T-helper 1 cell treated with Interleukin-12 subunit alpha and Interleukin-12 subunit beta and Interleukin-4 antibody, amounts not matched to agents 30 μg/mL and 1 μg/mL, for 36 hours (primary cell): ENCODE measurements around the gene C1QTNF6.
A peak's percentile ranks its signal among the peaks of the same experiment; 100 is the strongest.

Experiments
- H3K27ac Mint-ChIP-seq: one replicate; pipeline ENCODE4 v1.8.0; 2021; ENCODE audit warnings: mild to moderate bottlenecking, mixed read lengths
- H3K27me3 Mint-ChIP-seq: one replicate; pipeline ENCODE4 v1.8.0; 2021; ENCODE audit warnings: low read depth, mixed read lengths
- H3K36me3 Mint-ChIP-seq: one replicate; pipeline ENCODE4 v1.8.0; 2021; ENCODE audit warnings: low read depth, mixed read lengths
- H3K4me1 Mint-ChIP-seq: one replicate; pipeline ENCODE4 v1.8.0; 2021; ENCODE audit warnings: low read depth, mixed read lengths
- H3K4me3 Mint-ChIP-seq: one replicate; pipeline ENCODE4 v1.8.0; 2021; ENCODE audit warnings: mild to moderate bottlenecking, moderate library complexity, mixed read lengths
- H3K9me3 Mint-ChIP-seq: one replicate; pipeline ENCODE4 v1.8.0; 2021; ENCODE audit warnings: mixed read lengths

Gene C1QTNF6

GRCh38 chr22:37163096-37163489 lies 25.0 kb downstream of the C1QTNF6 start:
- H3K4me3 Mint-ChIP-seq = peak overlapping the region; percentile 65
- peaks cover 75% of the 10 kb centered on the region for H3K4me1 Mint-ChIP-seq
- no peaks in the 10 kb centered on the region for H3K9me3 Mint-ChIP-seq
- peak overlapping the region; percentile 96 for H3K27ac Mint-ChIP-seq
- no peaks in the 10 kb centered on the region for H3K27me3 Mint-ChIP-seq
- H3K36me3 Mint-ChIP-seq = no peaks in the 10 kb centered on the region

- Mint-ChIP-seq H3K4me3 (peak overlapping the region; percentile 65), H3K4me1 (peaks cover 75% of the 10 kb centered on the region), H3K9me3 (no peaks in the 10 kb centered on the region), H3K36me3 (no peaks in the 10 kb centered on the region), H3K27ac (peak overlapping the region; percentile 96), H3K27me3 (no peaks in the 10 kb centered on the region)
Observed at GRCh38 chr22:37162221-37163095, 25.6 kb downstream of the C1QTNF6 start.

- Mint-ChIP-seq H3K9me3 (no peaks in the 10 kb centered on the region), H3K27ac (peak overlapping the region; percentile 96), H3K4me3 (peak overlapping the region; percentile 7), H3K27me3 (no peaks in the 10 kb centered on the region), H3K36me3 (no peaks in the 10 kb centered on the region), H3K4me1 (peaks cover 68% of the 10 kb centered on the region)
Observed at GRCh38 chr22:37161443-37161842, 26.6 kb downstream of the C1QTNF6 start.

- Mint-ChIP-seq H3K9me3 (peaks cover 9% of the 10 kb centered on the region), H3K4me3 (no peak overlapping the region), H3K27ac (peak overlapping the region; percentile 59), H3K27me3 (peaks cover 4% of the 10 kb centered on the region), H3K36me3 (peaks cover 3% of the 10 kb centered on the region), H3K4me1 (peaks cover 69% of the 10 kb centered on the region)
Observed at GRCh38 chr22:37160027-37160426, 28.0 kb downstream of the C1QTNF6 start.

- Mint-ChIP-seq H3K4me1 (peaks cover 61% of the 10 kb centered on the region), H3K36me3 (peaks cover 3% of the 10 kb centered on the region), H3K27ac (peak overlapping the region; percentile 59), H3K9me3 (peaks cover 9% of the 10 kb centered on the region), H3K27me3 (peaks cover 4% of the 10 kb centered on the region), H3K4me3 (no peak overlapping the region)
Observed at GRCh38 chr22:37158963-37159290, 29.1 kb downstream of the C1QTNF6 start.

GRCh38 chr22:37157516-37158285 lies 30.3 kb downstream of the C1QTNF6 start:
- peak overlapping the region; percentile 13 for H3K27ac Mint-ChIP-seq
- peaks cover 4% of the 10 kb centered on the region for H3K27me3 Mint-ChIP-seq
- H3K4me1 Mint-ChIP-seq = peaks cover 52% of the 10 kb centered on the region
- peaks cover 3% of the 10 kb centered on the region for H3K36me3 Mint-ChIP-seq
- H3K9me3 Mint-ChIP-seq = peaks cover 9% of the 10 kb centered on the region
- H3K4me3 Mint-ChIP-seq = no peak overlapping the region

GRCh38 chr22:37156686-37157435 lies 31.2 kb downstream of the C1QTNF6 start:
- Mint-ChIP-seq H3K9me3 (peaks cover 9% of the 10 kb centered on the region), H3K27me3 (peaks cover 4% of the 10 kb centered on the region), H3K36me3 (peaks cover 3% of the 10 kb centered on the region), H3K4me1 (peaks cover 44% of the 10 kb centered on the region), H3K4me3 (no peak overlapping the region), H3K27ac (peak overlapping the region; percentile 13)

- H3K36me3 Mint-ChIP-seq = peaks cover 8% of the 10 kb centered on the region
- H3K4me1 Mint-ChIP-seq = peaks cover 46% of the 10 kb centered on the region
- H3K9me3 Mint-ChIP-seq = peaks cover 15% of the 10 kb centered on the region
- peak overlapping the region; percentile 27 for H3K27ac Mint-ChIP-seq
- peaks cover 4% of the 10 kb centered on the region for H3K27me3 Mint-ChIP-seq
- peak overlapping the region; percentile 2 for H3K4me3 Mint-ChIP-seq
Observed at GRCh38 chr22:37155971-37156370, 32.1 kb downstream of the C1QTNF6 start.

- Mint-ChIP-seq H3K4me1 (peaks cover 50% of the 10 kb centered on the region), H3K27me3 (peaks cover 4% of the 10 kb centered on the region), H3K36me3 (peaks cover 12% of the 10 kb centered on the region), H3K9me3 (peaks cover 20% of the 10 kb centered on the region), H3K27ac (peak overlapping the region; percentile 0), H3K4me3 (no peak overlapping the region)
Observed at GRCh38 chr22:37154925-37155712, 32.9 kb downstream of the C1QTNF6 start.

GRCh38 chr22:37153901-37154300 lies 34.1 kb downstream of the C1QTNF6 start:
- no peak overlapping the region for H3K4me3 Mint-ChIP-seq
- peaks cover 4% of the 10 kb centered on the region for H3K27me3 Mint-ChIP-seq
- peaks cover 20% of the 10 kb centered on the region for H3K36me3 Mint-ChIP-seq
- H3K4me1 Mint-ChIP-seq = peaks cover 44% of the 10 kb centered on the region
- no peak overlapping the region for H3K27ac Mint-ChIP-seq
- H3K9me3 Mint-ChIP-seq = peaks cover 20% of the 10 kb centered on the region

GRCh38 chr22:37151401-37151800 lies 36.6 kb downstream of the C1QTNF6 start:
- Mint-ChIP-seq H3K27me3 (peaks cover 4% of the 10 kb centered on the region), H3K36me3 (peaks cover 33% of the 10 kb centered on the region), H3K4me1 (peaks cover 52% of the 10 kb centered on the region), H3K9me3 (peaks cover 20% of the 10 kb centered on the region), H3K4me3 (no peak overlapping the region), H3K27ac (peak overlapping the region; percentile 16)

- peaks cover 16% of the 10 kb centered on the region for H3K9me3 Mint-ChIP-seq
- H3K4me3 Mint-ChIP-seq = peak overlapping the region; percentile 40
- H3K27me3 Mint-ChIP-seq = no peaks in the 10 kb centered on the region
- H3K4me1 Mint-ChIP-seq = peaks cover 54% of the 10 kb centered on the region
- peak overlapping the region; percentile 98 for H3K27ac Mint-ChIP-seq
- peaks cover 40% of the 10 kb centered on the region for H3K36me3 Mint-ChIP-seq
Observed at GRCh38 chr22:37150701-37151100, 37.3 kb downstream of the C1QTNF6 start.

- peaks cover 11% of the 10 kb centered on the region for H3K9me3 Mint-ChIP-seq
- peak overlapping the region; percentile 90 for H3K4me3 Mint-ChIP-seq
- H3K36me3 Mint-ChIP-seq = peaks cover 43% of the 10 kb centered on the region
- H3K27ac Mint-ChIP-seq = peak overlapping the region; percentile 98
- H3K27me3 Mint-ChIP-seq = no peaks in the 10 kb centered on the region
- H3K4me1 Mint-ChIP-seq = peaks cover 58% of the 10 kb centered on the region
Observed at GRCh38 chr22:37148742-37149665, 39.0 kb downstream of the C1QTNF6 start.
